Measurements from ENCODE around the gene SLC25A23. TPM values are rescaled to one million over a fixed set of nuclear protein-coding genes. Genes with fewer than 3 reads are reported as not detected.

Gene SLC25A23
- total RNA-seq, 1 experiment from 2014 or later = 89.5 TPM

DNA sequence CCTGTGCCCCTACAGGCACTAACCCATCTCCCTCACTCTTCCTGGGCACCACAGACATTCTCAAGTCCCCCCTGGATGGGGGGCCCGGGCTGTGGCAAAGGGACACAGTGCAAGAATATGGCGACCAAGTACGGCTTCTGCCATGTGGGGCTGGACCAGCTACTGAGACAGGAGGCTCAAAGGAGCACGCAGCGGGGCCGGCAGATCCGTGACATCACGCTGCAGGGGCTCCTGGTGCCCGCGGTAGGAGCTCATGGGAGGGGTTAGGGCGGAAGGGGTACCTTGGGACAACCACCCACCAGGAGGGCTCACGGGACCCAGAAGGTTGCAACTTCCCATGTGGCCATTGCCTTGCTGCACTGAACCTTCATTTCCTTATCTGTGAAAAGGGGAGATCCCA is 63.3 kb downstream of the SLC25A23 start:
- Histone ChIP-seq H3K79me2 (ENCODE audit: insufficient read depth, low read length) (peaks cover 17% of the 10 kb centered on the region), H3K4me3 (replicated peaks in 1 of 2; ENCODE audit: low read depth in 1 of 2, low read length in 2 of 2) (no peak overlapping the region), H3K4me1 (ENCODE audit: control insufficient read depth in 1 of 2, insufficient read depth in 2 of 2, low read length in 2 of 2) (peaks cover 8 to 21% of the 10 kb centered on the region in 2 experiments), H3K4me2 (ENCODE audit: low read length) (no peak overlapping the region), H3K9me2 (ENCODE audit: insufficient read depth) (no peaks in the 10 kb centered on the region), H3K27ac (ENCODE audit: low read depth, low read length) (no peak overlapping the region), H3K9ac (ENCODE audit: low read length) (no peak overlapping the region), H3K27me3 (ENCODE audit: insufficient read depth, low read length) (no peaks in the 10 kb centered on the region), H4K20me1 (ENCODE audit: insufficient read depth) (no peaks in the 10 kb centered on the region), H3K36me3 (ENCODE audit: control insufficient read depth in 1 of 2, insufficient read depth in 2 of 2, low read length in 2 of 2) (peaks cover 0 to 3% of the 10 kb centered on the region in 2 experiments; a peak in 2 of 4 replicates), H3K9me3 (ENCODE audit: control insufficient read depth in 1 of 2, insufficient read depth in 1 of 2, low read depth in 1 of 2, low read length in 2 of 2) (no peaks in the 10 kb centered on the region), H2AFZ (ENCODE audit: low read depth, low read length, poor library complexity, severe bottlenecking) (no peak overlapping the region)
- BruUV-seq (replicated peaks) = no TSS peak
- ChIA-PET CTCF (no interaction called here), POLR2A (no interaction called here), RAD21 (ENCODE audit: low non-redundant PET in 1 of 2, low total read pairs in 2 of 2, uncharacterized antibody in 2 of 2, unreplicated experiment in 2 of 2) (no interaction called here)
- DNase-seq (ENCODE audit: low read depth, low spot score) = no peak
- no peak for TF ChIP-seq TCF7L2 (IDR thresholded peaks at IDR 0.05; ENCODE audit: borderline replicate concordance, extremely low read depth, insufficient read depth, insufficient read length)
- no peak for TF ChIP-seq SIN3A (IDR thresholded peaks at IDR 0.05; ENCODE audit: low read depth)
- TF ChIP-seq POLR2AphosphoS5 (IDR thresholded peaks at IDR 0.05; ENCODE audit: low read depth, low read length) = no peak
- TF ChIP-seq, protein P1, sequence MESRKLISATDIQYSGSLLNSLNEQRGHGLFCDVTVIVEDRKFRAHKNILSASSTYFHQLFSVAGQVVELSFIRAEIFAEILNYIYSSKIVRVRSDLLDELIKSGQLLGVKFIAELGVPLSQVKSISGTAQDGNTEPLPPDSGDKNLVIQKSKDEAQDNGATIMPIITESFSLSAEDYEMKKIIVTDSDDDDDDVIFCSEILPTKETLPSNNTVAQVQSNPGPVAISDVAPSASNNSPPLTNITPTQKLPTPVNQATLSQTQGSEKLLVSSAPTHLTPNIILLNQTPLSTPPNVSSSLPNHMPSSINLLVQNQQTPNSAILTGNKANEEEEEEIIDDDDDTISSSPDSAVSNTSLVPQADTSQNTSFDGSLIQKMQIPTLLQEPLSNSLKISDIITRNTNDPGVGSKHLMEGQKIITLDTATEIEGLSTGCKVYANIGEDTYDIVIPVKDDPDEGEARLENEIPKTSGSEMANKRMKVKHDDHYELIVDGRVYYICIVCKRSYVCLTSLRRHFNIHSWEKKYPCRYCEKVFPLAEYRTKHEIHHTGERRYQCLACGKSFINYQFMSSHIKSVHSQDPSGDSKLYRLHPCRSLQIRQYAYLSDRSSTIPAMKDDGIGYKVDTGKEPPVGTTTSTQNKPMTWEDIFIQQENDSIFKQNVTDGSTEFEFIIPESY (IDR thresholded peaks at IDR 0.05; ENCODE audit: extremely low read depth, insufficient replicate concordance, low read length) = no peak
- TF ChIP-seq RAD21 (IDR thresholded peaks at IDR 0.05; ENCODE audit: low read depth) = no peak
- TF ChIP-seq, protein P2, sequence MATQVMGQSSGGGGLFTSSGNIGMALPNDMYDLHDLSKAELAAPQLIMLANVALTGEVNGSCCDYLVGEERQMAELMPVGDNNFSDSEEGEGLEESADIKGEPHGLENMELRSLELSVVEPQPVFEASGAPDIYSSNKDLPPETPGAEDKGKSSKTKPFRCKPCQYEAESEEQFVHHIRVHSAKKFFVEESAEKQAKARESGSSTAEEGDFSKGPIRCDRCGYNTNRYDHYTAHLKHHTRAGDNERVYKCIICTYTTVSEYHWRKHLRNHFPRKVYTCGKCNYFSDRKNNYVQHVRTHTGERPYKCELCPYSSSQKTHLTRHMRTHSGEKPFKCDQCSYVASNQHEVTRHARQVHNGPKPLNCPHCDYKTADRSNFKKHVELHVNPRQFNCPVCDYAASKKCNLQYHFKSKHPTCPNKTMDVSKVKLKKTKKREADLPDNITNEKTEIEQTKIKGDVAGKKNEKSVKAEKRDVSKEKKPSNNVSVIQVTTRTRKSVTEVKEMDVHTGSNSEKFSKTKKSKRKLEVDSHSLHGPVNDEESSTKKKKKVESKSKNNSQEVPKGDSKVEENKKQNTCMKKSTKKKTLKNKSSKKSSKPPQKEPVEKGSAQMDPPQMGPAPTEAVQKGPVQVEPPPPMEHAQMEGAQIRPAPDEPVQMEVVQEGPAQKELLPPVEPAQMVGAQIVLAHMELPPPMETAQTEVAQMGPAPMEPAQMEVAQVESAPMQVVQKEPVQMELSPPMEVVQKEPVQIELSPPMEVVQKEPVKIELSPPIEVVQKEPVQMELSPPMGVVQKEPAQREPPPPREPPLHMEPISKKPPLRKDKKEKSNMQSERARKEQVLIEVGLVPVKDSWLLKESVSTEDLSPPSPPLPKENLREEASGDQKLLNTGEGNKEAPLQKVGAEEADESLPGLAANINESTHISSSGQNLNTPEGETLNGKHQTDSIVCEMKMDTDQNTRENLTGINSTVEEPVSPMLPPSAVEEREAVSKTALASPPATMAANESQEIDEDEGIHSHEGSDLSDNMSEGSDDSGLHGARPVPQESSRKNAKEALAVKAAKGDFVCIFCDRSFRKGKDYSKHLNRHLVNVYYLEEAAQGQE (IDR thresholded peaks at IDR 0.05; ENCODE audit: low read depth) = no peak
- TF ChIP-seq, protein P3, sequence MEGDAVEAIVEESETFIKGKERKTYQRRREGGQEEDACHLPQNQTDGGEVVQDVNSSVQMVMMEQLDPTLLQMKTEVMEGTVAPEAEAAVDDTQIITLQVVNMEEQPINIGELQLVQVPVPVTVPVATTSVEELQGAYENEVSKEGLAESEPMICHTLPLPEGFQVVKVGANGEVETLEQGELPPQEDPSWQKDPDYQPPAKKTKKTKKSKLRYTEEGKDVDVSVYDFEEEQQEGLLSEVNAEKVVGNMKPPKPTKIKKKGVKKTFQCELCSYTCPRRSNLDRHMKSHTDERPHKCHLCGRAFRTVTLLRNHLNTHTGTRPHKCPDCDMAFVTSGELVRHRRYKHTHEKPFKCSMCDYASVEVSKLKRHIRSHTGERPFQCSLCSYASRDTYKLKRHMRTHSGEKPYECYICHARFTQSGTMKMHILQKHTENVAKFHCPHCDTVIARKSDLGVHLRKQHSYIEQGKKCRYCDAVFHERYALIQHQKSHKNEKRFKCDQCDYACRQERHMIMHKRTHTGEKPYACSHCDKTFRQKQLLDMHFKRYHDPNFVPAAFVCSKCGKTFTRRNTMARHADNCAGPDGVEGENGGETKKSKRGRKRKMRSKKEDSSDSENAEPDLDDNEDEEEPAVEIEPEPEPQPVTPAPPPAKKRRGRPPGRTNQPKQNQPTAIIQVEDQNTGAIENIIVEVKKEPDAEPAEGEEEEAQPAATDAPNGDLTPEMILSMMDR (IDR thresholded peaks at IDR 0.05 in 2 of 3, conservative IDR thresholded peaks at IDR 0.05 in 1 of 3; ENCODE audit: borderline replicate concordance in 1 of 3, insufficient read depth in 1 of 3, low read depth in 2 of 3, low read length in 2 of 3) = no peak
- TF ChIP-seq CEBPB (IDR thresholded peaks at IDR 0.05; ENCODE audit: low read depth) = no peak
- TF ChIP-seq, protein P4, sequence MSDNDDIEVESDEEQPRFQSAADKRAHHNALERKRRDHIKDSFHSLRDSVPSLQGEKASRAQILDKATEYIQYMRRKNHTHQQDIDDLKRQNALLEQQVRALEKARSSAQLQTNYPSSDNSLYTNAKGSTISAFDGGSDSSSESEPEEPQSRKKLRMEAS (IDR thresholded peaks at IDR 0.05) = no peak
- no peak for TF ChIP-seq ZNF274 (IDR thresholded peaks at IDR 0.05; ENCODE audit: low read depth, low read length)
- no peak for TF ChIP-seq JUND (IDR thresholded peaks at IDR 0.05)
- TF ChIP-seq CBX3 (IDR thresholded peaks at IDR 0.05; ENCODE audit: low read depth) = no peak
- TF ChIP-seq SP1 (IDR thresholded peaks at IDR 0.05; ENCODE audit: low read depth) = no peak
- TF ChIP-seq YY1 (IDR thresholded peaks at IDR 0.05; ENCODE audit: extremely low read depth, insufficient replicate concordance, low read depth, low read length) = no peak
- TF ChIP-seq EZH2 (IDR thresholded peaks at IDR 0.05) = no peak
- no peak for TF ChIP-seq SRF (IDR thresholded peaks at IDR 0.05; ENCODE audit: low read depth)
- TF ChIP-seq ELF1 (IDR thresholded peaks at IDR 0.05; ENCODE audit: borderline replicate concordance, low read depth) = no peak
- ATAC-seq = no peak
- intact Hi-C loops (cut with micrococcal nuclease) = no loop called here

Measured in HCT116 (cell line).